Limb (tissue), 2 donors: ENCODE measurements around the gene ARID3A.
"Not testable (repeated sequence)": the region's sequence is repeated elsewhere in the genome, so short reads cannot be mapped to it uniquely, and the experiment has no call there.

Experiments
- DNase-seq, 2 donors: peaks; one replicate each; pipeline ENCODE4 v3.0.0-alpha.2; 2016; ENCODE audit errors: extremely low spot score in 2 of 2

Gene ARID3A

DNA sequence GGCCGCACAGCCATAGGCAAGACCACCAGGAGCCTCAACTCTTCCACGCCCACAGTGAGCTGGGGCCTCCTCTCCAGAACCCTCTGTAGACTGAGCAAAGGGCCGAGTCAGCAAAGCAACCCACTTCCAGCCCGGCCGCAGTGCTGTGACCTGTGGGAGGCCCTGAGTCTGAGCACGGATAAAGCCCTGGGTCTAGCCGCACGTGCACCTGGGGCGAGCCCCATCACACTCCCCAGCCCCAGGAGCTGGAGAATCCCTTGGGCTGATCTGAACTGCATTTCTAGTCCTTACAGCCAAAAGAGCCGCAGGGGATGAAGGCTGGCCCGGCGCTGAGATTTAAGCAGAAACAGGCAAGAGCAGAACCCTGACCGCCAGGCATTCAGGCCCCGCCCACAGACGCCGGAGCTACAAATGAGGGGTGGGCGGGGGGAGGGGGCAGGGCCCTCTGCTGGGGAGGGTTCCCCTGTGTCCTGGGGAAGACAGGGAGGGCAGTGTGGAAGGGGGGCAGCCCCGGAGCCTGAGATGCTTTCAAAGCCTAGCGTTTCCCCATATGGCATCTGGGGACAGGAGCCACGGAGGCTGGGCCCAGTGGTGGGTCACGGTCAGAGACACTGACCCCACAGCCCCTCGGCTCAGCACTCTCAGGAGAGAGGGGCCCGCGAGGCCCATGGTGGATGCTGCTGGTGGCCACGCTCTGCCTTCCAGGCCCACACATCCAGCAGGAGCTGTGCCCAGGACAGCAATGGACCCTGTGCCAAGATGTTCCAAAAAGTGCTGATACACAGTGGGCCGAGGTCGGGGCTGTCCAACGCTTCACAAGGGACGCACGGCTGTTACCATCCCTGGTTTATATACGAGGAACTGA lies 90.2 kb downstream of the ARID3A start:
- no peak for DNase-seq

- no peak for DNase-seq
These were observed 90.8 kb downstream of the ARID3A start for GRCh38 chr19:1016647-1017114.

DNA sequence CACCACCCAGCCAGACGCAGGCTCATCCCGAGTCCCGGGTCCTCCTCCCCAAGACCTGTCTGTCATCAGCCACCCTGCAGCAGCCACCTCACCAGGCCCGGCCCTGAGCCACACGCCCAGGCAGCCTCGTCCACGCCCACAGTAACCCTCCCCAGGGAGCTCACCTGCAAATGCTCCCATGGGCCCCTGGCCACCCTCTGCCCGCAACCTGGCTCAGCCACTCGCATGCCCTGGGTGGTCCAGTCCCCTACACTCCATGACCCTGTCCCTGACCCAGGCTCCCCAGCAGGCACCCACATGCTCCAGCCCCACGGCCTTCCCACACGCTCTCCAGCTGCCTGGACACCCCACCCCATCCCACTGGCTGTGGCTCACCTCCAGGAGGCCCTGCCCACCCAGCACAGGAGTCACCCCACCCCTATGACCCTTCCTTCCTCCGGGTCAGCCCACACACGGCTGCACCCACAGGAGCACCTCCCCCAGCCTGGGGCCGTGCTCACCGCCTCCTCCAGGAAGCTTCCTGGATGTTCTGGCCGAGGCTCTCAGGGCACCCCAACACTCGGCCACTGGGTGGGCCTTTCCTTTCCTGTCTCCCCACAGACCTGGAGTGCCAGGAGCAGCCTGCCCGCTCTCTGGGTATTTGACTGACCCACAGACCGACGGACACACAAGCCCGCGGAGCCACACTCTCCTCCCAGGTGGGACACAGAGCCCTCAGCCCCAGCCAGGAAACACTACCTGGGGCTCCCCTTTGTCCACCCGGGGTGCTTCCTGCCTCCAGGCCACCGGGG lies 91.5 kb downstream of the ARID3A start:
- DNase-seq: no peak

DNA sequence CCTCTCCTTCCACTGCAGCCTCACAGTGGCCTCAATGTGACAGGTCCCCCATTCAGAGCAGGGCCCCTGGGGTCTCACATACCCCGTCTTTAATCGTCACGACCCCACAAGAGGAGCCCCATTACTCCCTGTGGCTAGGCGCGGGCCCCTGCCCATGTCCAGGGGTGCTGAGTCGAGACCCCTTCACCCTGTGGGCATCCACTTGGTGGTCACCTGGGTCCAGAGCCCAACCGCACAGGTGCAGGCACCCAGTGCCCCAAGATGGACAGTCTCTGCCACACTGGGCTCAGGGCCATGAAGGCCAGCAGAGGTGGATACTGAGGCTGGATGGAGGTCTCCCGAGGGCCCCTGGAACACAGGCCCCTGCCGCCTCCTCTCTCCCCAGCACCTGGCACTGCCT lies 92.1 kb downstream of the ARID3A start:
- no peak for DNase-seq

GRCh38 chr19:1018393-1018792 lies 92.6 kb downstream of the ARID3A start:
- no peak for DNase-seq

GRCh38 chr19:1018932-1019615 lies 93.2 kb downstream of the ARID3A start:
- peak in 1 of 2 donors; percentile 37 for DNase-seq

- DNase-seq: no peak
These were observed 93.8 kb downstream of the ARID3A start for GRCh38 chr19:1019616-1019961.

DNA sequence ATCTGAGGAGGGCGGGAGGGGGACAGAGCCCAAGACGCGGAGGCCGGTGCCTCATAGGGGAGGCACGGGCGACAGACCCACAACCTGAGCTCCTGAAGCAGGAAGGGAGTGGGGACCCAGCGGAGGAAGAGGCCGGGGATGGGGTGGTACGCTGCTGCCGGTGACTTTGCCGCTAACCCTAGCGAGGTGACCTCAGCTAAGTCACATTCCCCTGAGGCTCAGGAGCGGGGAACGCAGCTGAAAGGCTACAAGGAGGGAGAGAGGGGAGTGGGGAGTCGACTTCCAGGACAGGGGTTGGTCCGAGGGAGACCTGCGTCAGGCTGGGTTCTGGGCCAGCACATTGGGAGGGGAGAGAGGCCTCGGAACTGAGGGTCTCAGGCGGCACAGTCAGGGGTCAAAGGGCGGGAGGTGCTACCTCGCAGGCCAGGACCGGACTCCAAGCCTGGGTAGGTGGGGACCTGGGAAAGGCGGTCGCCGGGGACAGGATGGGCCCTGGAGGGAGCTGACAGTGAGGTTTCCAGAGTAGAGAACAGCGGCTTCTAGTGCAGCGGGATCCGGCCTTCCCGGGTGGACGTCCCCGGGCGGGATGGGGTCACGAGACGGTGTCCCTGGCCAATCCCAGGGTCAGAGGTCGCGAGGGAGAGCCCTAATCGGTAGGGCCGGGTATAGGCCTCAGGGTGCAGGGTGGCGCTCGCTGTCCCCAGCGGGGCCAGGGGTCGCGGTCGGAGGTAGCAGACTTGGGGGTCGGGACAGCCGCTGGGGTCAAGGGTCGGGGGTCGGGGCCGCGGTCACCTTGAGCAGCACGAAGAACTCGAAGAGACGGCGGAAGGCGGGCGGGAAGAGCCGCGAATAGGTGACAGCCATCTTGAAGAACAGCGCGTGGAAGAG lies 94.4 kb downstream of the ARID3A start:
- DNase-seq: peak in 1 of 2 donors; percentile 54

DNA sequence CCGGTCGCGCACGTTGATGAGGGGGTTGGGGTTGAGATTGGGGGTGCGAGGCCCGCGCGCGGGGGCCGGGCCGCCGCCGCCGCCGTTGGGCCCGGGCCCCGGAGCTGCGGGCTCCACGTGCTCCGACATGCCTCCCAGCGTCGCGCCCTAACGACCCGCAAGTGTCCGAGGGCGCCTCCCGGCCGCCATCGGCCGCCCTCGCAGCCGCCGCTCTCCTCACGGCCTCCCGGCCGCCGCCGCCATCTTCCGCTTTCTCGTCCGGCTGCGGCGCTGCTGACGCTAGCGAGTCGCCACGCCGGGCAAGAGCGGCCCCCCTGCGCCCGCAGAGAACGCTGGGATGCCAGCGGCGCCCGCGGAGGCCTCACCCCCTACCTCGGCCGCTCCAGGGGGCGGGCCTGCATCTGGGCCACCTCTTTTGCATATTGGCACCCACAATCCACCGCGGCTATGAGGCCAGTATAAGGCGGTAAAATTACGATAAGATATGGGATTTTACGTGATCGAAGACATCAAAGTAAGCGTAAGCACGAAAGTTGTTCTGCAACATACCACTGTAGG lies 95.1 kb downstream of the ARID3A start, which contains the start of gene TMEM259:
TMEM259 (minus strand) TSS at position 256 of the 558 bp plus-strand sequence; CDS start at position 129, 127 bp downstream.
- DNase-seq: peak; percentile 98

DNA sequence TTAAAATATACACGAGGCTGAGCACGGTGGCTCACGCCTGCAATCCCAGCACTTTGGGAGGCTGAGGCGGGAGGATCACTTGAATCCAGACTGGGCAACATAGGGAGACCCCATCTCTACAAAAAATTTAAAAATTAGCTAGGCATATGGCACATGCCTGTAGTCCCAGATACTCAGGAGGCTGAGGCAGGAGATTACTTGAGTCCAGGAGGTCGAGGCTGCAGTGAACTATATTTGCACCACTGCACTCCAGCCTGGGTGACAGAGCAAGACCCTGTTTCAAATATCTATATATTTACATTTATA lies 98.0 kb downstream of the ARID3A start:
- DNase-seq: not testable (repeated sequence)

DNA sequence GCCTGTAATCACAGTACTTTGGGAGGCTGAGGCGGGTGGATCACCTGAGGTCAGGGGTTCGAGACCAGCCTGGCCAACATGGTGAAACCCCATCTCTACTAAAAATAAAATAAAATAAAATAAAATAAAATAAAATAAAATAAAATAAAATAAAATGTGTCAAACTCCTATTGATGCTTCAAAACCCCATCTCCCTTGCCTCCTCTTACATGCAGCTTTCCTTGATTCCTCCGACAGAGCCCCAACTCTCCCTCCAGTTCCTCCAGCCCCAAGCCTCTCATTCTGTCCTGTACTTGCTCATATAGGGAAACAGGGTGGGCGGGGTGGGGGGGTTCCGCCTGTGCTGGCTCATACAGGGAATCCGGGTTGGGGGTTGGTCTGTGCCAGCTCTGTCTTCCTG lies 99.2 kb downstream of the ARID3A start:
- DNase-seq: not testable (repeated sequence)
